GM12874 (cell line): Measurements from ENCODE around the gene COQ5.

ENCODE experiments used
- TF ChIP-seq, protein P1 (sequence below): IDR thresholded peaks from 2 replicates; pipeline ENCODE4 v1.5.1; 2011; ENCODE audit warnings: low read depth, mild to moderate bottlenecking, control low read depth, low read length, moderate library complexity; ENCODE audit not compliant: insufficient read depth

COQ5 gene, protein sequence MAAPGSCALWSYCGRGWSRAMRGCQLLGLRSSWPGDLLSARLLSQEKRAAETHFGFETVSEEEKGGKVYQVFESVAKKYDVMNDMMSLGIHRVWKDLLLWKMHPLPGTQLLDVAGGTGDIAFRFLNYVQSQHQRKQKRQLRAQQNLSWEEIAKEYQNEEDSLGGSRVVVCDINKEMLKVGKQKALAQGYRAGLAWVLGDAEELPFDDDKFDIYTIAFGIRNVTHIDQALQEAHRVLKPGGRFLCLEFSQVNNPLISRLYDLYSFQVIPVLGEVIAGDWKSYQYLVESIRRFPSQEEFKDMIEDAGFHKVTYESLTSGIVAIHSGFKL

DNA sequence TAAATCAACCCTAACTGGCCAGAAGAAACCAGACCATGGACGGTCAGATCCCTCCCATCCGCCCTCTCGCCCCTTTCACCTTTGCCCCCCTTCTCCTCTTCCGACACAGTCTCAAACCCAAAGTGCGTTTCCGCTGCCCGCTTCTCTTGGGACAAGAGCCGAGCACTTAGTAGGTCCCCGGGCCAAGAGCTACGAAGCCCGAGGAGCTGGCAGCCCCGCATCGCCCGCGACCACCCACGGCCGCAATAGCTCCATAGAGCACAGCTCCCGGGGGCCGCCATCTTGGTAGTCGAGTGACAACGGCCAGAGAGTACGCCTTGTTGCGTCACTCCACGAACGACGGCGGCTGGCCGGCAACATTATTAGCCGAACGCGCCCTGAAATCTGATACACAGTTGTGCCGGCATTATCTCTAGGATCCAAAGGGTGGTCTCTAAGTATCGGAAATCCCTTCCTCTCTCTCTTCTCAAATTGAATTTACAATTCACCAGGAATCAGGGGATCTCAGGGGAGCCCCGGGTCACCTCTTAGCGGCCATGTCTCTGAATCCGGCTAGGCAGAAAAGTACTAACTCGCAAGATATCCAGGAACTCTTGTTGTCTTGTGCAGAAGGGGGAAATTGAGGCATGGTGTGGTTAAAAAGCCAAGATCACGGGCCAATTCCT lies at the start of gene COQ5:
Gene COQ5 (minus strand): TSS at position 298 of the 665 bp plus-strand sequence. CDS start 17 bp downstream, at position 281.
- TF ChIP-seq, protein P1, sequence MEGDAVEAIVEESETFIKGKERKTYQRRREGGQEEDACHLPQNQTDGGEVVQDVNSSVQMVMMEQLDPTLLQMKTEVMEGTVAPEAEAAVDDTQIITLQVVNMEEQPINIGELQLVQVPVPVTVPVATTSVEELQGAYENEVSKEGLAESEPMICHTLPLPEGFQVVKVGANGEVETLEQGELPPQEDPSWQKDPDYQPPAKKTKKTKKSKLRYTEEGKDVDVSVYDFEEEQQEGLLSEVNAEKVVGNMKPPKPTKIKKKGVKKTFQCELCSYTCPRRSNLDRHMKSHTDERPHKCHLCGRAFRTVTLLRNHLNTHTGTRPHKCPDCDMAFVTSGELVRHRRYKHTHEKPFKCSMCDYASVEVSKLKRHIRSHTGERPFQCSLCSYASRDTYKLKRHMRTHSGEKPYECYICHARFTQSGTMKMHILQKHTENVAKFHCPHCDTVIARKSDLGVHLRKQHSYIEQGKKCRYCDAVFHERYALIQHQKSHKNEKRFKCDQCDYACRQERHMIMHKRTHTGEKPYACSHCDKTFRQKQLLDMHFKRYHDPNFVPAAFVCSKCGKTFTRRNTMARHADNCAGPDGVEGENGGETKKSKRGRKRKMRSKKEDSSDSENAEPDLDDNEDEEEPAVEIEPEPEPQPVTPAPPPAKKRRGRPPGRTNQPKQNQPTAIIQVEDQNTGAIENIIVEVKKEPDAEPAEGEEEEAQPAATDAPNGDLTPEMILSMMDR, result no peak

DNA sequence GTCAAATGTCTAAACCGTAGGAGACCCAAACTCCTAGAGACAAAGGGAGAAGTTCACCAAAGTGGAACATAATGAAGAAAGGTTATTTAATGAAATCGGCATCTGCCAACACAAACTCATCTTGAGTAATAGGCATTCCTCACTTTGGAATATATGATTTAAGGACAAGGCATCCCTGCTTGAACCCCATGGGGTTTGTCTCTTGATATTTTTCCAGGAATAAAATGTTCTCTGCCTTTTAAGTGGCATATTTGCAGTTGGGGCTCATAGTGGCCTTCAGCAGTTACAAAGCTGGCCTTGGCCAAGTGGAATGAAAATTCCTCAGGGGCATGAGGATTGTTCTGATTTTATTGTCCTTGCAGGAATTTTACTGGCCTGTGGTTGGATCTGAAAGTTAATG lies 45.1 kb upstream of the COQ5 start:
- TF ChIP-seq, protein P1, result no peak

DNA sequence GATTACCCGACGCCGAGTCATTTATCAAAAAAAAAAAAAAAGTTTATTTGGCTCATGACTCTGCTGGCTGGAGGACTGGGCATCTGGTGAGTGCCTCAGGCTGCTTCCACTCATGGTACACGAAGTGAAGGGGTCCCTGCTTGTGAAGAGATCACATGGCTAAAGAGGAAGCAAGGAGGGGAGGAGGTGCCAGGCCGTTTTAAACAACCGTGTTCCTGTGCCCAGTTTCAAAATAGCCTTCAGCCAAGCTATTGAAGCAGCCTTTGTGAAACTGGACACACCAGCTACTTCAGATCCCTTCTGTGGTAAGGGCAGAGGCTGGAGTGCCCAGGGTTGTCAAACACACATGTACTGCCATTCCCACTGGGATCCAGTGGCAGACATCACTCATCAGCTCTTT lies 44.6 kb upstream of the COQ5 start:
- TF ChIP-seq, protein P1, result no peak

DNA sequence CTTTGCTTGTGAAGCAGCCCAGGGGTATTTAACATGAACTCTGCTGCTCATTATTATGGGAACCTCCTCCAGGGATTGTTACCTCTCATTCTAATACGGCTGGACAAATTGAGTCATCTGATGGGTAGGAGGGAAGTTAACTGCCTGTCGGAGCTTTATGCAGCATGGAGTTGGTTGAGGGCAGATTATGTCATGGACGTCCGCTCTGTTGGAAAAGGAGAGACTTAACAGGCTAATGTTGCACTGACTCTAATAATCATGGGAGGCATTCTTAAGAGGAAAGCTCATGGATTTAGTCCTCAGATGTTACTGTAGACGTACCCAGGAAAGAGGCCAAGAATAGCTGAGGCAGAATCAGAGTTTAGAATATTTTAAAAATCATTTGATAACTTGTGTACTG lies 42.3 kb upstream of the COQ5 start:
- TF ChIP-seq, protein P1, result no peak

DNA sequence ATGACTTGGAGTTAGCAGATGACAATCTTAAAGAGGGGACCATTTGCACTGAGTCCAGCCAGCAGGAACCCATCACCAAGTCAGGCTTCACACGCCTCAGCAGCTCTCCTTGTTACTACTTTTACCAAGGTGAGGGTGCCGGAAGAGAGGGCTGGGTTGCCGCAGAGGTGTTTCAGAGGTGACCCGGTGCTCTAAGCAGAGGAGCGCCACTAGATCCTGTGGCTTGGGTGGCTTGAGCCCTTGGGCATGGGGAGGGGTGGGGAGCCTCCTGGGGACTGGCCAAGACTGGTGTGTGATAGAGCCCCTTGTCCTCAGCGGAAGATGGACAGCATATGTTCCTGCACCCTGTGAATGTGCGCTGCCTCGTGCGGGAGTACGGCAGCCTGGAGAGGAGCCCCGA lies 34.5 kb upstream of the COQ5 start:
- TF ChIP-seq, protein P1, result no peak

DNA sequence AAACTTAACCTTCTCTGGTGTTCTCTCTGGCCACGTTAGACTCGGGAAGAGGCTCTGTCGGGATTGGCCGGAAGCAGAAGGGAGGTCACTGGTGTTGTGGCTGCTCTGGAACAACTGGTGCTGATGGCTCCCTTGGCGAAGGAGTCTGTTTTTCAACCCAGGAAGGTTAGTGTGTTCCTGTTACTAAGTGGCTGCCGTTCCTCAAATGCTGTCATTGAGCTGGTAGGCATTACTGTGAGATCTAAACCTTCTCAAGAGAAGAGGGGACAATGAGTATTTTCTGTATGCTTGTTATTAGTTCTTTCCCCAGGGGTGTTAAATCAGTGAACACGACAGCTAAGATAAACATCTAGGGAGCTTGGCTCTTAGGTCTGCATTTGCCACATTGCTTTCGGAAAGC lies 33.9 kb upstream of the COQ5 start:
- TF ChIP-seq, protein P1, result no peak

DNA sequence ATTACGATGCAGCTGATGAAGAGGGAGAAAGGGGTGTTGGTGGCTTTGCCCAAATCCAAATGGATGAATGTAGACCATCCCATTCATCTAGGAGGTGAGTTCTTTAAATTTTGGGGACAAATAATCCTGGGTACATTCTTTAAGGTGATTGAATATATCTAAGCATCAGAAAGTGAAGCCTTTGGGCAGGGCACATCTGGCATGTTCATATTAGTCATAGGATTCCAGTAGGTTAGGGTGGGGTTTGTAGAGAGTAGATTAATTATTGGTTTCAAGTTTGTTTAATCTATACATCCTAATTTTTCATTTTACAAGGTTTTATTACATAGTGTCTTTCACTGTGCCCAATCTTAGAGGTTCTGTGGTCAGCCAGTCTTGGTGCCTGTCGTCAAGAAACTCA lies 28.6 kb upstream of the COQ5 start:
- TF ChIP-seq, protein P1, result no peak
